HCT116 (cell line): ENCODE measurements around the gene PRSS22. TPM values are rescaled to one million over a fixed set of nuclear protein-coding genes. Genes with fewer than 3 reads are reported as not detected.

Source experiments
- ATAC-seq: fragments of 200-7000 bp; cut with Tn5 transposase; 2 replicates; pipeline ENCODE4 v1.9.1; 2020; ENCODE audit warnings: mild to moderate bottlenecking, moderate library complexity
- BruUV-seq: library from RNA; stranded (reverse); fragments of 400-500 nt; replicated peaks from 2 replicates; lab custom pipeline; 2021; lab: Mats Ljungman, UMichigan
- CTCF ChIA-PET: fragments of 300-600 bp; sonication (Branson Sonifier 250); formaldehyde crosslinking; loops from one replicate; lab custom pipeline; 2021; ENCODE audit warnings: antibody characterized with exemption; lab: Charles Lee
- POLR2A ChIA-PET: fragments of 300-600, 350-600 bp; sonication (Branson Sonifier 250); formaldehyde crosslinking; loops from one replicate; lab custom pipeline; 2021; ENCODE audit warnings: antibody characterized with exemption; lab: Charles Lee
- RAD21 ChIA-PET, 2 experiments: fragments of 300-600 bp; sonication (Branson Sonifier 250); formaldehyde crosslinking; loops; one replicate each; lab custom pipeline; 2023; ENCODE audit warnings: low total read pairs in 2 of 2; ENCODE audit not compliant: uncharacterized antibody in 2 of 2, unreplicated experiment in 2 of 2, low non-redundant PET in 1 of 2; lab: Charles Lee
- DNase-seq: peaks from one replicate; pipeline ENCODE4 v3.0.0-alpha.2; 2010; ENCODE audit warnings: low read depth, low spot score
- H2AFZ ChIP-seq: fragments of 200-600 bp; shearing (Covaris generic), sonication (generic); 2 replicates; pipeline ENCODE4 v1.6.1; 2017; ENCODE audit warnings: low read depth, mixed run types, mixed read lengths, antibody characterized with exemption, low read length; ENCODE audit not compliant: poor library complexity, severe bottlenecking
- H3K27ac ChIP-seq: 2 replicates; pipeline ENCODE4 v1.5.1; 2012; ENCODE audit warnings: low read depth, low read length
- H3K27me3 ChIP-seq: fragments of 200-600 bp; sonication (generic); 2 replicates; pipeline ENCODE4 v1.6.1; 2016; ENCODE audit warnings: mixed run types, low read length, mixed read lengths; ENCODE audit not compliant: insufficient read depth
- H3K36me3 ChIP-seq, 2 experiments: fragments of 200-500 bp in 1 of 2; fragments of 200-600 bp in 1 of 2; sonication (Bioruptor generic) in 1 of 2; sonication (generic) in 1 of 2; 2 replicates each; pipeline versions ENCODE4 v1.5.1 to v1.6.1; 2014 to 2016; ENCODE audit warnings: low read length in 2 of 2, inconsistent platforms in 1 of 2, mixed read lengths in 1 of 2, mixed run types in 1 of 2; ENCODE audit not compliant: insufficient read depth in 2 of 2, control insufficient read depth in 1 of 2
- H3K4me1 ChIP-seq, 2 experiments: fragments of 200-600 bp in 1 of 2; sonication (generic) in 1 of 2; 2 replicates each; pipeline versions ENCODE4 v1.5.1 to v1.6.1; 2012 to 2017; ENCODE audit warnings: low read length in 2 of 2, inconsistent platforms in 1 of 2, mild to moderate bottlenecking in 1 of 2, mixed read lengths in 1 of 2, mixed run types in 1 of 2, moderate library complexity in 1 of 2; ENCODE audit not compliant: insufficient read depth in 2 of 2, control insufficient read depth in 1 of 2
- H3K4me2 ChIP-seq: fragments of 200-600 bp; sonication (generic); 2 replicates; pipeline ENCODE4 v1.6.1; 2017; ENCODE audit warnings: mixed run types, low read length, mixed read lengths
- H3K4me3 ChIP-seq, 2 experiments: fragments of 200-600 bp in 1 of 2; sonication (generic) in 1 of 2; replicated peaks in 1 of 2; 2 replicates each; pipeline ENCODE4 v1.5.1; 2011 to 2016; ENCODE audit warnings: low read length in 2 of 2, control low read depth in 1 of 2, low read depth in 1 of 2, mild to moderate bottlenecking in 1 of 2, mixed read lengths in 1 of 2, mixed run types in 1 of 2
- H3K79me2 ChIP-seq: fragments of 200-600 bp; sonication (generic); 2 replicates; pipeline ENCODE4 v1.6.1; 2017; ENCODE audit warnings: mild to moderate bottlenecking, mixed run types, low read length, moderate library complexity, mixed read lengths; ENCODE audit not compliant: insufficient read depth
- H3K9ac ChIP-seq: fragments of 200-600 bp; sonication (generic); 2 replicates; pipeline ENCODE4 v1.6.1; 2016; ENCODE audit warnings: low read length, mixed read lengths
- H3K9me2 ChIP-seq: fragments of 200-600 bp; sonication (generic), shearing (Covaris generic); 2 replicates; pipeline ENCODE4 v1.6.1; 2017; ENCODE audit warnings: mixed run types, mild to moderate bottlenecking, moderate library complexity; ENCODE audit not compliant: insufficient read depth
- H3K9me3 ChIP-seq, 2 experiments: fragments of 200-500 bp in 1 of 2; fragments of 200-600 bp in 1 of 2; sonication (Bioruptor generic) in 1 of 2; sonication (generic) in 1 of 2; 2 replicates each; pipeline ENCODE4 v1.6.1; 2014 to 2017; ENCODE audit warnings: low read length in 2 of 2, mixed read lengths in 2 of 2, inconsistent platforms in 1 of 2, low read depth in 1 of 2, mild to moderate bottlenecking in 1 of 2, mixed run types in 1 of 2, moderate library complexity in 1 of 2; ENCODE audit not compliant: control insufficient read depth in 1 of 2, insufficient read depth in 1 of 2
- H4K20me1 ChIP-seq: fragments of 200-600 bp; sonication (generic), shearing (Covaris generic); 2 replicates; pipeline ENCODE4 v1.6.1; 2017; ENCODE audit warnings: mixed run types, mild to moderate bottlenecking, moderate library complexity; ENCODE audit not compliant: insufficient read depth
- CEBPB ChIP-seq: IDR thresholded peaks from 2 replicates; pipeline ENCODE4 v1.6.1; 2012; ENCODE audit warnings: low read depth
- ELF1 ChIP-seq: IDR thresholded peaks from 2 replicates; pipeline ENCODE4 v1.6.1; 2012; ENCODE audit warnings: low read depth, borderline replicate concordance
- EZH2phosphoT487 ChIP-seq: fragments of 200-600 bp; IDR thresholded peaks from 2 replicates; pipeline ENCODE4 v1.6.1; 2018; ENCODE audit warnings: antibody characterized with exemption, borderline replicate concordance
- FOSL1 ChIP-seq: IDR thresholded peaks from 2 replicates; pipeline ENCODE4 v1.6.1; 2012; ENCODE audit warnings: low read depth
- MAX ChIP-seq: IDR thresholded peaks from 2 replicates; pipeline ENCODE4 v1.6.1; 2012
- POLR2A ChIP-seq: IDR thresholded peaks from 2 replicates; pipeline ENCODE4 v1.7.0; 2011; ENCODE audit warnings: borderline replicate concordance; ENCODE audit not compliant: insufficient read depth, insufficient read length; ENCODE audit errors: extremely low read depth
- TCF7L2 ChIP-seq: IDR thresholded peaks from 2 replicates; pipeline ENCODE4 v1.7.0; 2011; ENCODE audit warnings: borderline replicate concordance, inconsistent platforms; ENCODE audit not compliant: insufficient read depth, insufficient read length; ENCODE audit errors: extremely low read depth
- YY1 ChIP-seq: IDR thresholded peaks from 2 replicates; pipeline ENCODE4 v1.6.1; 2011; ENCODE audit warnings: low read length, low read depth, moderate library complexity, mild to moderate bottlenecking; ENCODE audit not compliant: insufficient replicate concordance; ENCODE audit errors: extremely low read depth
- intact Hi-C: fragments of 100-400 bp; cut with micrococcal nuclease; formaldehyde crosslinking; loops from 2 replicates; pipeline ENCODE4 v1.10.0; 2022
- total RNA-seq: library from RNA; stranded (reverse); gene quantifications from one replicate; pipeline ENCODE4 v1.2.1, GENCODE V29; 2021; ENCODE audit not compliant: unreplicated experiment
- TF ChIP-seq, protein P1 (sequence below), 3 experiments: fragments of 200-600 bp in 1 of 3; sonication (generic) in 1 of 3; IDR thresholded peaks in 2 of 3; conservative IDR thresholded peaks in 1 of 3; 2 replicates each; pipeline ENCODE4 v1.5.1; 2012 to 2017; ENCODE audit warnings: low read depth in 2 of 3, low read length in 2 of 3, antibody characterized with exemption in 1 of 3, borderline replicate concordance in 1 of 3, control low read depth in 1 of 3, mild to moderate bottlenecking in 1 of 3, mixed read lengths in 1 of 3, mixed run types in 1 of 3, moderate library complexity in 1 of 3; ENCODE audit not compliant: insufficient read depth in 1 of 3
- TF ChIP-seq, protein P2 (sequence below): IDR thresholded peaks from 2 replicates; pipeline ENCODE4 v1.6.1; 2011; ENCODE audit warnings: mild to moderate bottlenecking, low read length, moderate library complexity; ENCODE audit not compliant: insufficient replicate concordance; ENCODE audit errors: extremely low read depth

PRSS22 gene
- total RNA-seq, 1 experiment from 2014 or later = 20.2 TPM

DNA sequence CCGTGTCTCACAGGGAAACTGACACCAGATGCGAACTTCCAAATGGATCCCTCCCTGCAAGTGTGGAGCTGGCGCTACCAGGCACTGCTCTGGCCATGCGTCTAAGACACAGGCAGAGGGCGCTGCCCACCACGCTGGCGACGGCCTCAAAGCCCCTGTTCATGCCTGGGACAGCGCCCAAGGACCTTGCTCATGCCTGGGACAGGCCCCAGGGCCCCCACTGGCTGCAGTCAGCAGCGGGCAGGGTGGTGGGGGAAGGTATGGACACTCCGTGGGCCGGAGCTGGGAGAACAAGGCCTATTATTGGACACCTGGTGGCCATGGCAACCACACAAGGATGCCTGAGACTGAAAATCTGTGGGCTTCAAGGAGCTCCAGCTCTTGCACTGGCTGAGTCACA, 19.0 kb downstream of the PRSS22 start:
- ATAC-seq = peak; percentile 51
- no peaks in the 10 kb centered on the region for H3K9me3 ChIP-seq
- H4K20me1 ChIP-seq = no peaks in the 10 kb centered on the region
- peaks cover 25 to 72% of the 10 kb centered on the region in 2 experiments for H3K4me1 ChIP-seq
- TF ChIP-seq, protein P1, sequence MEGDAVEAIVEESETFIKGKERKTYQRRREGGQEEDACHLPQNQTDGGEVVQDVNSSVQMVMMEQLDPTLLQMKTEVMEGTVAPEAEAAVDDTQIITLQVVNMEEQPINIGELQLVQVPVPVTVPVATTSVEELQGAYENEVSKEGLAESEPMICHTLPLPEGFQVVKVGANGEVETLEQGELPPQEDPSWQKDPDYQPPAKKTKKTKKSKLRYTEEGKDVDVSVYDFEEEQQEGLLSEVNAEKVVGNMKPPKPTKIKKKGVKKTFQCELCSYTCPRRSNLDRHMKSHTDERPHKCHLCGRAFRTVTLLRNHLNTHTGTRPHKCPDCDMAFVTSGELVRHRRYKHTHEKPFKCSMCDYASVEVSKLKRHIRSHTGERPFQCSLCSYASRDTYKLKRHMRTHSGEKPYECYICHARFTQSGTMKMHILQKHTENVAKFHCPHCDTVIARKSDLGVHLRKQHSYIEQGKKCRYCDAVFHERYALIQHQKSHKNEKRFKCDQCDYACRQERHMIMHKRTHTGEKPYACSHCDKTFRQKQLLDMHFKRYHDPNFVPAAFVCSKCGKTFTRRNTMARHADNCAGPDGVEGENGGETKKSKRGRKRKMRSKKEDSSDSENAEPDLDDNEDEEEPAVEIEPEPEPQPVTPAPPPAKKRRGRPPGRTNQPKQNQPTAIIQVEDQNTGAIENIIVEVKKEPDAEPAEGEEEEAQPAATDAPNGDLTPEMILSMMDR (IDR thresholded peaks at IDR 0.05 in 2 of 3, conservative IDR thresholded peaks at IDR 0.05 in 1 of 3; ENCODE audit: borderline replicate concordance in 1 of 3, insufficient read depth in 1 of 3, low read depth in 2 of 3, low read length in 2 of 3) = peak in 2 of 3 experiments; percentile 93 to 95; a peak in 4 of 6 replicates
- TF ChIP-seq ELF1 = no peak
- TF ChIP-seq, all 23 proteins: peak for 1
- intact Hi-C loops = loop anchor here (2.0 kb wide), 2 partner anchors 66 to 122 kb away; no protein-coding TSS in a partner anchor
- H3K27me3 ChIP-seq = no peaks in the 10 kb centered on the region
- peak overlapping the region; percentile 7 for H3K27ac ChIP-seq
- peak overlapping the region; percentile 2; the same call in 1 of the 2 replicates for H3K9ac ChIP-seq
- DNase-seq = no peak
- H3K4me2 ChIP-seq = peak overlapping the region; percentile 27
- H3K79me2 ChIP-seq = no peaks in the 10 kb centered on the region
- ChIA-PET POLR2A (interaction anchor here (0.6 to 2.1 kb wide), 7 partner anchors 18 to 87 kb away, joined by 3 to 14 read pairs (median 5); partner anchors contain the start of genes FLYWCH1, FLYWCH2 and SRRM2), CTCF (interaction anchor here (0.7 to 2.6 kb wide), 15 partner anchors 16 to 88 kb away, joined by 3 to 42 read pairs (median 7); partner anchors contain the start of genes FLYWCH1, FLYWCH2 and PRSS22), RAD21 (interaction anchor here (1.0 to 2.3 kb wide), 3 partner anchors 29 to 88 kb away, joined by 3 to 10 read pairs (median 5); no protein-coding TSS in a partner anchor)
- no peak overlapping the region for H3K4me3 ChIP-seq
- H3K36me3 ChIP-seq = no peaks in the 10 kb centered on the region
- no peak overlapping the region for H2AFZ ChIP-seq
- no peaks in the 10 kb centered on the region for H3K9me2 ChIP-seq
- BruUV-seq = no TSS peak

DNA sequence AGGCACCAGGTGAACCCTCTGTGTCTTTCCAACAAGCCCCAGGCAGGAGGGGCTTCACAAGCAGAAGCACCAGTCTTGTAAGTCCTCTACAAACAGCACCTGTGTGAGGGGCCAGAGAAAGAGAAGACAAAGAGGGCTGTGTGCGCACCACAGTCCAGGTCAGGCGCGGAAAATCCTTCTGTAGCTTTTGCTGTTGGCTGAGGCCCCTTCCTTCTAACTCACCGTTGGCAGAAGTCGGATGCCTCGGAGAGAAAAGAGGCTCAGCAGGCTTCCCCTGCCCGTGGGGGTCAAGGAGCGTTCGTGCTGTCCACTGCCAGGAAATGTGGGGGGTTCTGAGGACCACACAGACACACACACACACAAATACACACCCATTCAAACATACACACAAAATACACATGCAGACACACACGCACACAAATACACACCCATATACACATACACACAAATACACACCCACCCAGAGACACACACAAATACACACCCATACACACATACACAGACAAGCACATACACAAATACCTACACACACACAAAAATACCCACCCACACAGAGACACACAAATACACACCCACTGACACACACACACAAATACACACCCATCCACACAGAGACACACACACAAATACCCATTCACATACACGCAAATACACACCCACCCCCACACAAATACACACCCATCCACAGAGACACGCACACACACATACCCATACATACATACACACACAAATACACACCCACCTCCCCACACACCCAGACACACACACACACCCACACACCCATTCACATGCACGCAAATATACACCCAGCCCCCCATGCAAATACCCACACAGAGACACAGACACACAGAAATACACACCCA, 21.1 kb downstream of the PRSS22 start:
- no peaks in the 10 kb centered on the region for H3K36me3 ChIP-seq
- CTCF ChIA-PET = interaction anchor here (1.1 kb wide), 1 partner anchor 31 kb away, joined by 3 read pairs; no protein-coding TSS in a partner anchor
- intact Hi-C loops = no loop called here
- no peak for ATAC-seq
- H3K27me3 ChIP-seq = no peaks in the 10 kb centered on the region
- H3K4me3 ChIP-seq = peak overlapping the region; percentile 36 to 59
- H3K4me2 ChIP-seq = peak overlapping the region; percentile 91
- no peaks in the 10 kb centered on the region for H4K20me1 ChIP-seq
- no peaks in the 10 kb centered on the region for H3K79me2 ChIP-seq
- H3K9me3 ChIP-seq = no peaks in the 10 kb centered on the region
- POLR2A ChIA-PET = no interaction called here
- H3K9ac ChIP-seq = peak overlapping the region; percentile 80
- BruUV-seq = TSS peak; percentile 74
- DNase-seq = no peak
- no peaks in the 10 kb centered on the region for H3K9me2 ChIP-seq
- peaks cover 21 to 57% of the 10 kb centered on the region in 2 experiments for H3K4me1 ChIP-seq
- H2AFZ ChIP-seq = no peak overlapping the region
- RAD21 ChIA-PET = no interaction called here
- peak overlapping the region; percentile 99 for H3K27ac ChIP-seq
- no peak for TF ChIP-seq FOSL1
- TF ChIP-seq, protein P2, sequence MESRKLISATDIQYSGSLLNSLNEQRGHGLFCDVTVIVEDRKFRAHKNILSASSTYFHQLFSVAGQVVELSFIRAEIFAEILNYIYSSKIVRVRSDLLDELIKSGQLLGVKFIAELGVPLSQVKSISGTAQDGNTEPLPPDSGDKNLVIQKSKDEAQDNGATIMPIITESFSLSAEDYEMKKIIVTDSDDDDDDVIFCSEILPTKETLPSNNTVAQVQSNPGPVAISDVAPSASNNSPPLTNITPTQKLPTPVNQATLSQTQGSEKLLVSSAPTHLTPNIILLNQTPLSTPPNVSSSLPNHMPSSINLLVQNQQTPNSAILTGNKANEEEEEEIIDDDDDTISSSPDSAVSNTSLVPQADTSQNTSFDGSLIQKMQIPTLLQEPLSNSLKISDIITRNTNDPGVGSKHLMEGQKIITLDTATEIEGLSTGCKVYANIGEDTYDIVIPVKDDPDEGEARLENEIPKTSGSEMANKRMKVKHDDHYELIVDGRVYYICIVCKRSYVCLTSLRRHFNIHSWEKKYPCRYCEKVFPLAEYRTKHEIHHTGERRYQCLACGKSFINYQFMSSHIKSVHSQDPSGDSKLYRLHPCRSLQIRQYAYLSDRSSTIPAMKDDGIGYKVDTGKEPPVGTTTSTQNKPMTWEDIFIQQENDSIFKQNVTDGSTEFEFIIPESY = no peak
- no peak for TF ChIP-seq CEBPB
- no peak for TF ChIP-seq EZH2phosphoT487
- no peak for TF ChIP-seq POLR2A
- TF ChIP-seq TCF7L2 = no peak
- no peak for TF ChIP-seq MAX
- TF ChIP-seq YY1 = no peak
